Thyroid gland (tissue), 4 donors: ENCODE data around the gene CDC14A.

Experiments
- CTCF ChIP-seq, 6 experiments: fragments of 200-600 bp in 3 of 6; fragments of 450-650 bp in 3 of 6; sonication (generic) in 3 of 6; IDR thresholded peaks; one replicate each; pipeline ENCODE4 v1.5.1; 2016 to 2019; ENCODE audit warnings: antibody characterized with exemption in 6 of 6, mild to moderate bottlenecking in 2 of 6, inconsistent platforms in 1 of 6, moderate library complexity in 1 of 6
- POLR2A ChIP-seq, 2 donors: fragments of 450-650 bp; IDR thresholded peaks; one replicate each; pipeline ENCODE4 v1.6.1; 2017; ENCODE audit warnings: antibody characterized with exemption in 2 of 2, mild to moderate bottlenecking in 2 of 2, moderate library complexity in 1 of 2

DNA sequence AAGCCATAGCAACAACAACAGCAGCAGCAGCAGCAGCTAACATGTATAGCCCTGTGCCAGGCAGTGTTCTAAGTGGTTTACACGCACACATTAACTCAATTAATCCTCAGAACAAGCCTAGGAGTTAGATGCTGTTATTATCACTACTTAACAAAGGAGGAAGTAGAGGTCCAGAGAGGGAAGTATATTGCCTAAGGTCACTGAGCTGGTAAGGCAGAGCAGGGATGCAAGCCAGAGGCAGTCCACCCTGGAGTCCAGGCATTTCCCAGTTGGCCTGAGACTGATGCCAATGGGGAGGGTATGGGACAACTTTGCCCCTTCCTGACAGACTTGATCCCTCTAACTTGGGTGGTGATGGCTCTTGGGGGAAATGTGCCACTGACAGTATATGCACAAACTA is 6.8 kb downstream of the CDC14A start:
- TF ChIP-seq CTCF (IDR thresholded peaks at IDR 0.05) (no peak), POLR2A (IDR thresholded peaks at IDR 0.05) (no peak)
